SH-SY5Y (cell line): ENCODE results near the gene ARHGDIA.

Experiments
- GATA2 ChIP-seq: IDR thresholded peaks from 2 replicates; pipeline ENCODE4 v1.6.1; 2011; ENCODE audit warnings: mild to moderate bottlenecking, low read depth, low read length
- GATA3 ChIP-seq: IDR thresholded peaks from 2 replicates; pipeline ENCODE4 v1.6.1; 2011; ENCODE audit warnings: low read depth, mild to moderate bottlenecking, low read length, moderate library complexity

ARHGDIA gene

DNA sequence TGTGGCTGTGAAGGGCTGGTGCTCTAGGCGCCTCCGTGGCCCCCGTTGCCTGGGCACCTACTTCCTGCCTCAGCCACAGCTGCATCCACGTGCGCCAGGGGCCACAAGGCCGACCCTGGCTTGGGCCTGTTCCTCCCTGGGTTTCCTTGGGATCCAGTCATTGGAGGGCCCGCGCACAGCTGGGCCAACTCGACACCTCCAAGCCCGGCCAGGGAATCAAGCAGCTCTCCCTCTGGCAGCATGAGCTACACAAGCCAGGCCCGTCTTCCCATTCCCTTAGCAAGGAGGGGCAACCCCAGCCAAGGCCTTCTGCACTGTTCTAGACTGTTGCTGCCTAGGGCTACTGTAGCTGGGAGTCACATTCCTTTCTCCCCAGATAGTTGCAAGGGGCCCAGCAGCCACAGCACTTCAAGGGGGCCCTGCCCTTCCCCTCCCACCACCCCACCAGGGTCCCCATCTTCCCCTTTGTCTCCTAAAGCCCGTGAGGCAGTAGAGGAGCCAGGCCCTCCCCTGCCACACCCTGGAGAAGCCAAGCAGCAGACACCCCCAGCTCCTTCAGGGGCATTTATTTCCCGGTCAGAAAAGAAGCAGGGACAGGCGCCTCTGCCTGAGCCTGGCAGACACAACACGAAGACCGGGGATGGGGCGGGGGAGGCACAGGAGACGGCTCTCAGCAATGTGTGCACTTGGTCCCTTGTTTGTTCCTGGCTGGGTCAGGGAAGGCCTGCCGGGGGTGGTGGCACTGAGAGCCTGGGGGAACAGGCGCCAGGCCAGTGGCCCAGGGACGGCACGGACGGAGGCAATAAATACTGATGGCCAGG, 3.8 kb downstream of the ARHGDIA start:
- no peak for TF ChIP-seq GATA2

DNA sequence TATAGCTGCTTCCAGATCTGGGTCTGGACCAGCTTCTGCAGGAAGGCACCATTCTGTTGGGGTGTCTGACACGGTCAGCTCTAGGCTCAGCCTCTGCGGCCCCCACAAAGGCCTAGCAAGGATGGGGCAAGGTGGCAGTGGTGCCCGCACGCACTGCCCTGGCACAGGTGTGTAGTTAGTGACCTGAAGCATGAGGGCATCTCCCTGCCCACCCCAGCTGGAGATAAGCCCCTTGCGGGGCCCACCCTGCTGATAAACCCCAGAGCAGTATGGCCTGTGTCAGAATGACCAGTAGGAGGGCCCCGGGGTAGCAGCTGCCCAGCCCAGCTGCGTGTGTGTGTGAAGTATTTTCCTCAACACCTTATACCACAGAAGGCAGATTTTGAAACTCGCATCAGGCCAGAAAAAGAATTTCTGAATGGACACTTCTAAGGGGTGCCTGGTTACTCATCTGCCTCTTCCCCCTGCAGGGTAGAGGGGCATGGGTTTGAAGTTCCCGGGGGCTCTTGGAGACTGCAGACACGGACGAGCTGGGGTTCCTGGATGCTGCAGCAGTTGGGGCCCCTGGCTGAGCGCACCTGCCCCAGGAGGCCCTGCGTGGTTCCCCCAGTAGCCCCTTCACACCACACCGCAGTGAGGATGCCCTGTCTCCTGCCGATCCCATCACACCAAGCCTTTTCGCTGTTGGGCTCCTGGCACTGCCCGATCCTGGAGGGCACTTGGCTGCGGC, 4.5 kb downstream of the ARHGDIA start:
- TF ChIP-seq GATA3 (no peak), GATA2 (no peak)

DNA sequence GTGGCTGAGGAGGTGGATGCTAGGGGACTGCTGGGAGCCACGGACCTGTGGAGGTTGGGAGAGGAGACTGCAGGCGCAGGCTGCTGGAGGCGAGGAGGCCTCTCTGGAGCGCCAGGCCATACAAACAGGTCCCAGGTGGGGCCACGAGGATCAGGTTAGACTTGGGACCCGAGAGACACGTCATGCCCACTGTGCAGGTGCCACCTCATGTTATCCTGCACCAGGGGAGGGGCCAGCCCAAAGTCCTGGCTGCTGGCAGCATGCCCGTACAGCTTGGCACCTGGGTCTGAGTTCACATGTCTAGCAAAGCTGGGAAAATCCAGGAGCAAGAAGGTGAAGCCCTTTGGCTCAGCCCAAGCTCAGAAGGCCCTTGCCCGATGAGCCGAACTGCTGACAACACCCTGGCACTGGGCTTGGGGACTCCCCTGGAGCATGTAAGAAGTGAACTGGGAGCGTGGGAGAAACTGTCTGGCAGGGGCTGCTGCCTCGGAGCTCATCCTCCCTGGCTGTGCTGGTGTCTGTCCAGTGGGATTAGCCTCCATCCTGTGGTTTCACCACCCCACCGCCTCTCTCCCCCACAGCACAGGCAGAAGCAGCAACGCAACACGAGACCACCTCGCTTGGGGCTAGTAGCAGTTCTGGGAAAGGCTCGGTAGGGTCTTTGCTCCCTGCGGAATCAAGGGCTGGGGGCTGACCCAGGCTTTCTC, 5.3 kb downstream of the ARHGDIA start:
- TF ChIP-seq GATA2, result no peak
- TF ChIP-seq GATA3, result no peak

DNA sequence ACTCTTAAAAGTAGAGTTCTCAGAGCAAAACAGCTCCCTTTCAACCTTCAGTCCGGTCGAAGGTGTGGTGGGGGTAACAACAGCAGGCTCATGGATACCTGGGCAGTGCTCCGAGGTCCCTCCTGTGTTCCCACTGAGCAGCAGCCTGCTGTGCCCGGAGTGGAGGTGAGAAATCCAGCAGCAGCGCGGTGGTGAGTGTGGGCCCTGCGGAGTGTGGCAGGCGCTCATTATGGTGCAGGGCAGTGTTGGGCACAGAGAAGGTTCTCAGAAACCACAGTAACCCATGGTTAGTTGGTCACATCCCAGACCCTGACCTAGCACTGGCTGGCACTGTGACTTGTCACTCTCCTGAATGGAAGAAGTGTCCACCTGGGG, 5.8 kb downstream of the ARHGDIA start:
- TF ChIP-seq GATA3 (no peak), GATA2 (no peak)

DNA sequence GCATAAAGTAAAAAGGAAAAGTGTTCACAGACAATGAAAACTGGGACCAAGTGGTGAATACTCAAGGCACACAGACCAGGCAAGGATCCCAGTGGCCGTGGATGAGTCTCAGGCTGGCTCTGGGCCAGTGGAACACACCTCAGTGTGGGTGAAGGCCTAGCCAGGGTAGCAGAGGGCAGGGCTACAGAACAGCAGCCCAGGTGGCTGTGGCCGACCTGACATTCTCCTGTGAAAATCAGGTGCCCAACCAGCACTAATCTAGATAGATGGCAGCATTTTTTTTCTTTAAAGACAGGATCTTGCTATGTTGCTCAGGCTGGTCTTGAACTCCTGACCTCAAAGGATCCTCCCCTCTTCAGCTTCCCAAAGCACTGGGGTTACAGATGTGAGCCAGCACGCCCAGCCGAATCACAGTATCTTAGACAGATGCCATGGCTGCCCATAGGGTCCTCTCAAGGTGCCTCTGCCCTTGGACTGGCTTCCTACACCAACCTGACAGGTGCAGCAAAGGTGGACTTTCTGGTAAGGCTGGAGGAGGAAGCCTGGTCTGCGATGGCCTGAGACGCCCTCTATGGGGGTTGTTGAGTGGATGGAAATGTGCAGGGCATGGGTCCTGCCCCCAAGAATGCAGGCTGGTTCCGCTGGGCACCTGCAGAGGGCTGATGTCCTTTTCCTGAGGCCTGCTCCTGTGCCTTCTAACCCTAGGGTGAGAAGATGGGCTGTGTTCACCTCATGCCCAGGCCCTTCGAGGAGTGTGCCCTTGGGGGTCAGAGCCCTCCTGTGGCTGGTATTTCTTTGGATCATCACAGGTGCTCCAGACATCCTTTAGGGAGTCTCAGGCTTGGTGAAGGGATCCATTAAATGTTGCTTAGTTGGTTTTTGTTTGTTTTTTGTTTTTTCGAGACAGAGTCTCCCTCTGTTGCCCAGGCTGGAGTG, 7.0 kb downstream of the ARHGDIA start:
- TF ChIP-seq GATA2 (no peak), GATA3 (no peak)

DNA sequence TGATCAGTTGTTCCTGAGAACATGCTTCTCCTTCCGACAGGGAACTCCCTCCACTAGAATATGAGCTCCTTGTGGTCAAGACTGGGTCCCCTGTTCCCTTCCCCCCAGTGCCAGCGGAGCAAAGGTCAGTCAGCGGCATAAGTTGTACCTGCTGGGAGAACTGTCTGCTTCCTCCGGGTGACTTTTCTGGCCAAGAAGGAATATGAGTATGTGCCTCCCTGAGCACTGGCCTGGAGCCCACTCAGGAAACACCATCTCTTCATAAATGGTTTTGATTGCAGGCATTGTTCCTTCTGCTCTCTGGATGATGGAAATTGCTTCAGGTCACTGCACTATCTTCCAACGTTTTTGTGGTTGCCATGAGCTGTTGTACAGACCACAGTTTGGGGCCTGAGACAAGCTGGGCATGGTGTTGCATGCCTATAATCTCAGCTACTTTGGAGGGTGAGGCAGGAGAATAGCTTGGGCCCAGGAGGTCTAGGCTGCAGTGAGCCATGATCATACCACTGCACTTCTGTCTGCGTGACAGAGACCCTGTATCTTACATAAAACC, 7.9 kb downstream of the ARHGDIA start:
- no peak for TF ChIP-seq GATA3

DNA sequence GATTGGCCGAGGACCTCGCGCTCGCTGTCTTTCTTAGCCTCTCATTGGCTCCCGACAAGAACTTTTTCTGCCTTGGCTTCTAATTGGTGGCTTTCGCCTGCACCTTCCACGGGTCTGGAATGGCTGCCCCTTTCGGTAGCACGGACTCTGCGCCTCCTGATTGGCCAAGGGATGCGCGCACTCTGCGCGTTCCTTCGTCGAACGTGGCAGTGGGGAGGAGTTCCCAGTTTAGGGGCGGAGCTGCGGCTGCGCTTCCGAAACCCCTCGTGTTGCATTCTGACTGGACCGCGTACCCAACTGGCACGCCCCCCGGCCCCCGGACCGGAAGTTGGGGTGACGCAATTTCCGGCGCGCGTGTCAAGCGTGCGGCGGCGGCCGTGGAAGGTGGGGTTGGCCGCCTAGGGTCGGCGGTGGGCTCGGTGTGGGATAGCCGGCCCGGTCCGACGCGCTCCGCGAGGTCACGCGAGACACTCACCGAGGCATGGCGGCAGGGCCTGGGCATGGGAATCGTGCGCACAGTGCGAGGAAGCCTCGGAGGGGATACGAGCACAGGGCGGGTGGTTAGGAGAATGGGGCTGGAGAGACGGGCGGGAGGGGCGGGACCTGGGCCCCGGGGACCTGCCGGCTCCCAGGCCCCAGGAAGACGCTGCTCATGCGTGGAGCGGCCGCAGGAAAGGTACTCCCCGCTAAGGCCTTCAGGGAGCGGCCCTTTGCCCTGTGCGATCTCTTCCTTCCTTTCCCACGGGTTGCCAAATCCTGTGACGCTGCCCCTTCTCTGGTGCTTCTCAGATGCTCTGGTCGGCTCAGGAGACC, 10.2 kb downstream of the ARHGDIA start:
- TF ChIP-seq GATA3 (no peak), GATA2 (no peak)

DNA sequence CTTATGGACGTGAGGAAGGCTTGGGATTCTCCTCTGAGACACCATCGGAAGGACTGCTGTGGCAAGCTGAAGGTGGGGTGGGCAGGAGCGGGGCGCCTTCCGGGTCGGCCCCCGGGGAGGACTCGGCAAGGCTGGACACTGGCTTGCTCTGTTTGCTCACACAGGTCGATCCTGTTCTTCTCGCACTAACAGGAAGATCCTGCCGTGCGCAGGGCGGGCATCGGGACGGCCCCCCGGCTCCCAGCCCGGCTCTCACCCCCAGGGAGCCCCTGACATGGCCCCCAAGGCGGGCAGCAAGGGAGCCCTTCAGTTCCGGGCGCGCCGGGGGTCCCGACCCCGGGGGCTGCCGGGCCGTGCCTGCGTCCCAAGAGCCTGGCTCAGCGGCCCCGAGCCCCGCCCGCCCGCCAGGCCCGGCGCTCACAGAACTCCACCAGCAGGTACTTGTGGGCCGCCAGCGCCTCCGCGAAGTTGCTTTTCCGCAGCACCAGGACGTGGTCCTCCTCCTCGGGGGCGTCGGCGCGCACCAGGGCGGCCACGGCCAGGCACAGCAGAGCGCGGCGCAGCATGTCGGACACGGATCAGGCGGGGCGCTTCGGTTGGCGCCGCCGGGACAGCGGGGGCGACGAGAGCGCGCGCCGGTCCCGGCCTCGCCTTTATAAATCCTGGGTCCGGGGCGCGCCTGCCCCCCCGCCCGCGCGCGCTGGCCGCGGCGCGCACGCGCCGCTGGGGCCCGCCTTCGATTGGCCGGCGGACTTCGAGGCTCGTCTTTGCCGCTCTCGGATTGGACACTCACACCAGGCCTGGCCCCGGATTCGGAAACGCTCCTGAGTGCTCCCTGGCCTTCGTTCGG, 11.0 kb downstream of the ARHGDIA start, which contains the start of gene P4HB:
P4HB (minus strand) TSS at position 630 of the 850 bp plus-strand sequence; CDS start at position 566, 64 bp downstream.
- TF ChIP-seq GATA3 (no peak), GATA2 (0 out of 2 replicates have a peak, but pooled peaks have one; percentile 4)

DNA sequence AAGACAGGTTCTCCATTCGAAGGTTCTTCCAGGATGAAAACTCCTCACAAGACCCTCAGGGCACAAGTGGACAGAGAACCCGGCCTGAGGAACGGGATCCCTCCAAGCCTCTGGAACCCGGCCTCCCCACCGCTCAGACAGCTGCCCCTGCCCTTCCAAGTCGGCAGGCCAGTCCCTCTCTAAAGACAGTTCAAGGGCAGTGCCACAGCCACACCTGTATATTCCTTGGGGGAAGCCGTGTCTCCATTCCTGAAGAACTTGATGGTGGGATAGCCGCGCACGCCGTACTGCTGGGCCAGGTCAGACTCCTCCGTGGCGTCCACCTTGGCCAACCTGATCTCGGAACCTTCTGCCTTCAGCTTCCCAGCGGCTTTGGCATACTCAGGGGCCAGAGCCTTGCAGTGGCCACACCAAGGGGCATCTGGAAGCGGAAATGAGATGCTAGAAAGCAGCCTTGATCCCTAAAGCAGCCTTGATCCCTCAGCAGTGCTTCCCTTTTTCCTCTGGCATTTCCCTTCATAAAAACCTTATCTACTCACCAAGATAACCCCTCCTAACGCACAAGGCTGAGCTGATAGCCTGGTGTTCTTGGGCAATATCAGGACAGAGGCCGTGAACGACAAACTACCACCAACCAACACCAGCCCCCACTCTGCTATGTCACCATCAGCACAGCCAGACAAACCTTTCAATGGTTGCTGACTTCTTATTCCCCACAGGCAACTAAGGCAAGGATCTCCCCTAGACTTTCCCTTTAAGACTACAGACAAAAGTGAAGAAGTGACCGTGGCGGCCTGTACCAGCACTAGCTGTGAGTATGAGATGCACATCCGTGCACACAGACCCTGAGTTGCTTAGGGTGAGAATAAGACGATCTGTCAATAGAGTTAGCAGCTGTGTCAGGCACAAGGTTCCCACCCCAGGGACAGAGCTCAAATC, 11.9 kb downstream of the ARHGDIA start:
- TF ChIP-seq GATA3 (no peak), GATA2 (no peak)

DNA sequence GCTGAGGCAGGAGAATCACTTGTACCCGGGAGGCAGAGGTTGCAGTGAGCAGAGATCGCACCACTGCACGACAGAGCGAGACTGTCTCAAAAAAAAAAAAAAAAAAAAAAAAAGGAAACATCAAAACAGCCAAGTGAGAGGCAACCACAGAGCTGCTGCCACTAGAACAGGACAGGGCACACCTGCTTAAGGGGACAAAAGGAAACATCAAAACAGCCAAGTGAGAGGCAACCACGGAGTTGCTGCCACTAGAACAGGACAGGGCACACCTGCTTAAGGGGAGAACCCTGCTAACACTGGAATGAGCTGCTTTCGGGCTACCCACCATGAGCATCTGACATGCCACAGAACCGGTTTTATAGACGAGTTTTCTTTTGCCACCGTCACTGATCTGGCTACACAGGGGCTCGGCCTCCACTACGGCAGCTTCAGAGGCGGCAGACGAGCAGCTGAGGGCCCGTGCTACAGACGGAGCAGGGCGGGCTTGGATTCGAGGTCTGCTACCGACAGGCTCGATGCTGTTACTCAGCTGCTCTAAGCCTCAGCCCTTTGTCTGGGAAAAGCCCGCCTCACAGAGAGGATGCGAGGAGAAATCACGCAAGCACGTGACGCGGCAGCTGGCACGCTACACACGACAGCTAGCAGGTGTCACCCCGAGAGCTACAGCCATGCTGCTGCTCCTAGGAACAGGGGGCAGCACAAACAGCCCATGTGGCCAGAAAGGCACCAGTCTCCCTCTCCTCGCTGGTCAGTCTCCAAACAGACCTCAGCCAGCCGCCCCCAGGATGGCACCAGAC, 12.8 kb downstream of the ARHGDIA start:
- TF ChIP-seq GATA2, result no peak

DNA sequence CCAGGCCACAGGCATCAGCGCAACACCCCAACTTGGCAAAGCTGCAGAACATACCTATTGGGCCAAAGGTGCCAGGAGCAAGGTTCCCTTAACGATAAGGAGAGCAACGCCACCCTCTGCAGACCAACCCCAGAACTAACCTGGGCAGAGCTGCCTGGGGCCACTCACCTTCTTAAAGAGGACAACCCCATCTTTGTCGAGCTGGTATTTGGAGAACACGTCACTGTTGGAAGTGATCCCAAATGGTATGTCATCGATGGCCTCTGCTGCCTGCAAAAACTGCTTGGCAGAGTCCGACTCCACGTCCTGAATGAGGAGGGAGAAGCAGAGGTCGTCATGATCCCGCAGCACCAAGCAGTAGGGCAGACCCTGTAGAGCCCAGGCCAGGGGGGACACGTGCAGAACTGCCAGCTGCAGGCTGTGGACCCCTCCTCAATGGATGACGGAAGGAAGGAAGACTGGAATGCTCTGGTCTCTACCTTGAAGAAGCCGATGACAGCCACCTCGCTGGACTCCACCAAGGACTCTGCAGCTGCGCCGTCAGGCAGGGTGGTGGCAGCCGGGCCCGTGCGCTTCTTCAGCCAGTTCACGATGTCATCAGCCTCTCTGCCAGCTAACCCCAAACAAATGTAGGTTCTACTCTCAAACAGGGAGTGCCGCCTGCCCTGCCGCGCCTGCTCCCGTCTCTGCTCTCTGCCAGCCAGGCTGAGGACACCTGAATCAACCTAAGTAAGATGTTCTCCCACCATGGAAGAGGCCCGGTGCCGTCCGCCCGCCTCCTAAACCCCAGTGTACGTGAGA, 16.0 kb downstream of the ARHGDIA start:
- TF ChIP-seq GATA3 (no peak), GATA2 (no peak)
